Skin epidermis (tissue), 12 donors: ENCODE measurements around the gene SPECC1.
A peak's percentile ranks its signal among the peaks of the same experiment; 100 is the strongest.
"Not testable (repeated sequence)": the region's sequence is repeated elsewhere in the genome, so short reads cannot be mapped to it uniquely, and the experiment has no call there.

Source experiments
- H3K27ac ChIP-seq, 21 experiments: fragments of 200-600 bp; sonication (generic) in 11 of 21; one replicate each; pipeline ENCODE4 v1.5.0; 2020; ENCODE audit warnings: mild to moderate bottlenecking in 3 of 21, inconsistent platforms in 2 of 21, moderate library complexity in 2 of 21
- H3K4me3 ChIP-seq, 7 experiments: fragments of 200-600 bp; sonication (generic) in 2 of 7; one replicate each; pipeline ENCODE4 v1.5.0; 2020; ENCODE audit warnings: inconsistent platforms in 2 of 7, mild to moderate bottlenecking in 2 of 7, moderate library complexity in 1 of 7

Gene SPECC1

GRCh38 chr17:20218272-20218671 is 209.1 kb downstream of the SPECC1 start:
- no peak overlapping the region for H3K4me3 ChIP-seq
- no peak overlapping the region for H3K27ac ChIP-seq

- peak overlapping the region in 1 of 21 experiments; percentile 45 for H3K27ac ChIP-seq
- H3K4me3 ChIP-seq = no peak overlapping the region
Measured at GRCh38 chr17:20223808-20224328, 214.7 kb downstream of the SPECC1 start.

- Histone ChIP-seq H3K4me3 (no peak overlapping the region), H3K27ac (peak overlapping the region in 1 of 21 experiments; percentile 45)
Measured at GRCh38 chr17:20224379-20224778, 215.2 kb downstream of the SPECC1 start.

GRCh38 chr17:20225162-20226115 is 216.3 kb downstream of the SPECC1 start:
- H3K4me3 ChIP-seq = no peak overlapping the region
- H3K27ac ChIP-seq = peak overlapping the region in 1 of 21 experiments; percentile 45

GRCh38 chr17:20226814-20227482 is 217.8 kb downstream of the SPECC1 start:
- no peak overlapping the region for H3K27ac ChIP-seq
- no peak overlapping the region for H3K4me3 ChIP-seq

- not testable (repeated sequence) for H3K4me3 ChIP-seq, H3K27ac ChIP-seq
Measured at GRCh38 chr17:20227720-20228370, 218.7 kb downstream of the SPECC1 start.

GRCh38 chr17:20228410-20228809 is 219.3 kb downstream of the SPECC1 start:
- no peak overlapping the region for H3K4me3 ChIP-seq
- H3K27ac ChIP-seq = no peak overlapping the region

GRCh38 chr17:20228860-20229259 is 219.7 kb downstream of the SPECC1 start:
- no peak overlapping the region for H3K4me3 ChIP-seq

GRCh38 chr17:20230924-20231323 is 221.8 kb downstream of the SPECC1 start:
- Histone ChIP-seq H3K27ac (no peak overlapping the region), H3K4me3 (no peak overlapping the region)

More at GRCh38 chr17:20228860-20229259, 219.7 kb downstream of the SPECC1 start:
- H3K27ac ChIP-seq = no peak overlapping the region

- H3K4me3 ChIP-seq = no peak overlapping the region
- no peak overlapping the region for H3K27ac ChIP-seq
Measured at GRCh38 chr17:20232611-20233010, 223.5 kb downstream of the SPECC1 start.

- no peak overlapping the region for H3K27ac ChIP-seq
- no peak overlapping the region for H3K4me3 ChIP-seq
Measured at GRCh38 chr17:20234276-20234675, 225.1 kb downstream of the SPECC1 start.

GRCh38 chr17:20235747-20236146 is 226.6 kb downstream of the SPECC1 start:
- Histone ChIP-seq H3K4me3 (no peak overlapping the region), H3K27ac (no peak overlapping the region)

- no peak overlapping the region for H3K27ac ChIP-seq
- H3K4me3 ChIP-seq = no peak overlapping the region
Measured at GRCh38 chr17:20236578-20237227, 227.5 kb downstream of the SPECC1 start.

GRCh38 chr17:20239776-20240175 is 230.6 kb downstream of the SPECC1 start:
- not testable (repeated sequence) for H3K4me3 ChIP-seq, H3K27ac ChIP-seq

GRCh38 chr17:20241855-20242254 is 232.7 kb downstream of the SPECC1 start:
- Histone ChIP-seq H3K27ac (no peak overlapping the region), H3K4me3 (no peak overlapping the region)

GRCh38 chr17:20242271-20242670 is 233.1 kb downstream of the SPECC1 start:
- Histone ChIP-seq H3K27ac (no peak overlapping the region), H3K4me3 (no peak overlapping the region)

GRCh38 chr17:20243524-20243923 is 234.4 kb downstream of the SPECC1 start:
- no peak overlapping the region for H3K27ac ChIP-seq
- no peak overlapping the region for H3K4me3 ChIP-seq

- H3K27ac ChIP-seq = no peak overlapping the region
- H3K4me3 ChIP-seq = no peak overlapping the region
Measured at GRCh38 chr17:20244671-20245070, 235.5 kb downstream of the SPECC1 start.

GRCh38 chr17:20246692-20247091 is 237.5 kb downstream of the SPECC1 start:
- Histone ChIP-seq H3K27ac (no peak overlapping the region), H3K4me3 (no peak overlapping the region)

GRCh38 chr17:20253323-20253722 is 244.2 kb downstream of the SPECC1 start:
- Histone ChIP-seq H3K27ac (no peak overlapping the region), H3K4me3 (no peak overlapping the region)
